ENCODE results near the gene OR2A12. TPM values are rescaled to one million over a fixed set of nuclear protein-coding genes. Genes with fewer than 3 reads are reported as not detected.

The OR2A12 gene, protein sequence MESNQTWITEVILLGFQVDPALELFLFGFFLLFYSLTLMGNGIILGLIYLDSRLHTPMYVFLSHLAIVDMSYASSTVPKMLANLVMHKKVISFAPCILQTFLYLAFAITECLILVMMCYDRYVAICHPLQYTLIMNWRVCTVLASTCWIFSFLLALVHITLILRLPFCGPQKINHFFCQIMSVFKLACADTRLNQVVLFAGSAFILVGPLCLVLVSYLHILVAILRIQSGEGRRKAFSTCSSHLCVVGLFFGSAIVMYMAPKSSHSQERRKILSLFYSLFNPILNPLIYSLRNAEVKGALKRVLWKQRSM
- total RNA-seq: not detected

DNA sequence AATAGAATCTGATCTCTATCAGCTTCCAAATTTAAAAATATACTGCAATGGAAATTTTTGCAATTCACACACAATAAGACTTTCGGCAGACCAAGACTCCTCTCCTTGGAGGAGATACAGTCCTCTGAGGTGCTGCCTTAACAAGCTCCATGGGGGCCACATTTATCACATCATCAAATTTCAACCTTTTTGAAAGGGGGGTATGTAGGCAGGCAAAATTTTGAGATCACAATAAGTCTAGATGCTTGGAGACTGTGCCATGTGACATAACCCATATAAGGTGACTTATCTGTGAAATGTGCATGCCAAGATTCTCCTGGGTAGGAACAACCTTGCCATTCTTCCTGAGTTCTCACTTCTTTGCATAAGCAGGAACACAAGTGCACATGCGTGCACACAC is at the start of gene OR2A12:
TSS of gene OR2A12 (plus strand) at position 301 of the 400 bp plus-strand sequence. CDS start 8,830 bp downstream, outside the sequence.
- DNase-seq (ENCODE audit: extremely low spot score in 2 of 2): no peak
- intact Hi-C loops (cut with DNase I): no loop called here

DNA sequence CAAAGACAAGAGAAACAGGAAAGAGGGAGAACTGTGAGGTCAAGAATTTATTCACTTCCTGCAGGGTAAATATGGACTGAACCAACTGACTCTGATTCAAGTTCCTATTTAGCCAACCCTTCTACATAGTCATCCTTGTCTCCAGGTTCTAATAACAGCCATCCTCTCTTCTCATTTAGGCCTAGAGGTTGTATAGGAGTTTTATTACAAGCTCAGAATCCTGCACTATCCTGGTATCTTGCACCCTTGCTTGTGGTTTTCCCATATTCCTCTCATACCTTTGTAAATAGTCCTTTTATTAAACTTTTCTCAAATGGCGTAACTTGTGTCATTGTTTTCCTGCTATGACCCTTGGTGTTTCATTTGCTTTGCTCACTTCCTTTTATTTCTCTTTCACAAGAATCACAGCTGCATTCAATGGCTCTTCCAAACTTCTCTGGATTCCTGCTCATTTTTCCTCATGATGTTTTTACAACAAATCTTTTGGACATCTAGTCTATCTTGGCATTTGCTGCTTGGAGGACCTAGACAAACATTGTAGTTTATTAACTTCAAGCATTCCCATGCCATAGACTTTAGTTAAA is 49.7 kb upstream of the OR2A12 start:
- no peak overlapping the region for H3K27ac ChIP-seq
- H3K4me1 ChIP-seq: no peaks in the 10 kb centered on the region
- no peaks in the 10 kb centered on the region for H3K36me3 ChIP-seq
- DNase-seq (ENCODE audit: extremely low spot score in 2 of 2): no peak
- no peaks in the 10 kb centered on the region for H3K27me3 ChIP-seq
- H3K4me3 ChIP-seq: no peak overlapping the region
- intact Hi-C loops (cut with DNase I): no loop called here
- H3K9me3 ChIP-seq: no peaks in the 10 kb centered on the region
- TF ChIP-seq POLR2AphosphoS5 (IDR thresholded peaks at IDR 0.05; ENCODE audit: insufficient read depth in 1 of 2, low read depth in 1 of 2) (no peak), POLR2A (IDR thresholded peaks at IDR 0.05) (no peak)
- TF ChIP-seq, protein P1, sequence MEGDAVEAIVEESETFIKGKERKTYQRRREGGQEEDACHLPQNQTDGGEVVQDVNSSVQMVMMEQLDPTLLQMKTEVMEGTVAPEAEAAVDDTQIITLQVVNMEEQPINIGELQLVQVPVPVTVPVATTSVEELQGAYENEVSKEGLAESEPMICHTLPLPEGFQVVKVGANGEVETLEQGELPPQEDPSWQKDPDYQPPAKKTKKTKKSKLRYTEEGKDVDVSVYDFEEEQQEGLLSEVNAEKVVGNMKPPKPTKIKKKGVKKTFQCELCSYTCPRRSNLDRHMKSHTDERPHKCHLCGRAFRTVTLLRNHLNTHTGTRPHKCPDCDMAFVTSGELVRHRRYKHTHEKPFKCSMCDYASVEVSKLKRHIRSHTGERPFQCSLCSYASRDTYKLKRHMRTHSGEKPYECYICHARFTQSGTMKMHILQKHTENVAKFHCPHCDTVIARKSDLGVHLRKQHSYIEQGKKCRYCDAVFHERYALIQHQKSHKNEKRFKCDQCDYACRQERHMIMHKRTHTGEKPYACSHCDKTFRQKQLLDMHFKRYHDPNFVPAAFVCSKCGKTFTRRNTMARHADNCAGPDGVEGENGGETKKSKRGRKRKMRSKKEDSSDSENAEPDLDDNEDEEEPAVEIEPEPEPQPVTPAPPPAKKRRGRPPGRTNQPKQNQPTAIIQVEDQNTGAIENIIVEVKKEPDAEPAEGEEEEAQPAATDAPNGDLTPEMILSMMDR (IDR thresholded peaks at IDR 0.05): no peak

More for the DNA sequence above, at the start of gene OR2A12:
- H3K36me3 ChIP-seq: no peaks in the 10 kb centered on the region
- H3K27ac ChIP-seq: no peak within 1 kb of the TSS
- no peak within 1 kb of the TSS for H3K4me3 ChIP-seq
- H3K9me3 ChIP-seq: no peaks in the 10 kb centered on the region
- no peaks in the 10 kb centered on the region for H3K27me3 ChIP-seq
- TF ChIP-seq POLR2AphosphoS5 (IDR thresholded peaks at IDR 0.05; ENCODE audit: insufficient read depth in 1 of 2, low read depth in 1 of 2): no peak
- H3K4me1 ChIP-seq: no peaks in the 10 kb centered on the region

DNA sequence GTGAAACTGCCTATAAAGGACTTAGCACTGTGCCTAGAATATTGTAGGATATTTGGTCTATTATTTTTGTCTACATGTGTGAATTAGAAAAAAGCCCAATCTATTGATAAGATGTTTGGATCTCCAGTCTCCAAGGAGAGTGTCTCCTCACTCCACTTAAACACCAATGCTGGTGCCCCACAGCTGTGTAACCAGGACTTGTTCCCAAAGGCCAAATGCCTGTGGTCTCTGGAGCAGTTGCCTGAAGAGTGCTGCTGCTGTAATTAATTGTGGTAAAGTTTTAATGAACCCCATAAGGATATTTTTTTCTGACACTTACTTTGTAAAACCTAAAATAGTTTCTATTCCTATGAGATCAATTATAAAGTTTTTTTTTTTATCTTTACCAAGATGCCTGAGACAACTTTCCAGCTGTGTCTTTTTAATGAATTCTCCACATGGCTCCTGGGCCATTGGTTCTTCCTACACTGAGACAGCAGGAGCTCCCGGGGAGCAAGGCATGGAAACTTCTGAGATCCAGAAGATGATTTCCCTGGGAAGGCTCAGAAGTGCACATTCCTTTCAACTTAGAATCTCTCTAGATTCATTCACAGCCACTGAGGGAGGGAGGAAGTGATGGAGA is 48.6 kb upstream of the OR2A12 start:
- intact Hi-C loops (cut with DNase I): no loop called here
- TF ChIP-seq, protein P1 (IDR thresholded peaks at IDR 0.05): no peak
- TF ChIP-seq POLR2AphosphoS5 (IDR thresholded peaks at IDR 0.05; ENCODE audit: insufficient read depth in 1 of 2, low read depth in 1 of 2) (no peak), POLR2A (IDR thresholded peaks at IDR 0.05) (no peak)
- Histone ChIP-seq H3K36me3 (no peaks in the 10 kb centered on the region), H3K27me3 (no peaks in the 10 kb centered on the region), H3K4me1 (no peaks in the 10 kb centered on the region), H3K27ac (no peak overlapping the region), H3K4me3 (no peak overlapping the region), H3K9me3 (no peaks in the 10 kb centered on the region)
- no peak for DNase-seq (ENCODE audit: extremely low spot score in 2 of 2)

DNA sequence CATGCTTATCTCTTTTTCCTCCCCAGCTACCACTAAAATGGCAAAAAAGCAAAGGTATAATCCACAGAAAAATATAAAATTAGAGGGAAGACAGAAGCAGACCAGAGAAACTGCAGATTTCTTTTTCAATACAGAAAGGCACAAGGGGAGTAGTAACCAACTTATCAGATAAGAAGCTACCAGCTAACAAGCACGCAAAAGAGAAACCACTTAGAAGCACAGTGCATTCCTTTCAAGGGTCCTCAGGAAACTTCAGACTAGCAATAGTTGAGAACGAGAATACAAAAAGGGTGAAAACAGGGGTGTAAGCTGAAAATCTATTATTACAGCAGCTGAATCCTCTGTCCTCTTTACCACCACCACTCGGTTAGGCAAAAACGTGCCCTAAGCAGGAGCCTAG is 47.2 kb upstream of the OR2A12 start:
- Histone ChIP-seq H3K4me3 (no peak overlapping the region), H3K4me1 (no peaks in the 10 kb centered on the region), H3K36me3 (no peaks in the 10 kb centered on the region), H3K27ac (no peak overlapping the region), H3K27me3 (no peaks in the 10 kb centered on the region), H3K9me3 (no peaks in the 10 kb centered on the region)
- intact Hi-C loops (cut with DNase I): no loop called here
- no peak for DNase-seq (ENCODE audit: extremely low spot score in 2 of 2)
- TF ChIP-seq, protein P1 (IDR thresholded peaks at IDR 0.05): no peak
- TF ChIP-seq POLR2A (IDR thresholded peaks at IDR 0.05) (no peak), POLR2AphosphoS5 (IDR thresholded peaks at IDR 0.05; ENCODE audit: insufficient read depth in 1 of 2, low read depth in 1 of 2) (no peak)

DNA sequence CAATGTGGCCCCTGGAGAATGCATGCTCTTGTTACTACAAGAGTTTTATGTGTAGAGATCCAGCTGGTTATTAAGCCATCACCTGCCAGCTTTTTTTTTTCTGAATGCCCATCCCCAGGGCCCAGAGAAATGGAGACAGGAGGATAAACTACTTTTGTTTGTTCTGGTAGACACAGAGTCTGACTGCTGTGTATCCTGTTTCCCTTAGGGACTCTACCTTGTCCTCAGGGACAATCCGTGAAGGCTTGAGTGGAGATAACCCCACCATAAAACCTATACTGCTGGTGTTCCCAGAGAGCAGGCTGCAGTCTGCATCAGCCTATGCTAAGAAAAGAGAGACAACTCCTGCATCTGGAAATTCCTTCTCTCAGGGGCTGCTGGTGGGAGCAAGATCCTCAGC is 37.4 kb upstream of the OR2A12 start, which contains the start of gene OR2A5:
TSS of gene OR2A5 (plus strand) at position 301 of the 400 bp plus-strand sequence. CDS start 1,454 bp downstream, outside the sequence.
- H3K27ac ChIP-seq: no peak within 1 kb of the TSS
- TF ChIP-seq POLR2AphosphoS5 (IDR thresholded peaks at IDR 0.05; ENCODE audit: insufficient read depth in 1 of 2, low read depth in 1 of 2): no peak
- TF ChIP-seq POLR2A (IDR thresholded peaks at IDR 0.05): no peak
- TF ChIP-seq, protein P1 (IDR thresholded peaks at IDR 0.05): no peak
- no peak for DNase-seq (ENCODE audit: extremely low spot score in 2 of 2)
- H3K9me3 ChIP-seq: no peaks in the 10 kb centered on the region
- no peak within 1 kb of the TSS for H3K4me3 ChIP-seq
- H3K4me1 ChIP-seq: no peaks in the 10 kb centered on the region
- intact Hi-C loops (cut with DNase I): no loop called here
- H3K27me3 ChIP-seq: no peaks in the 10 kb centered on the region
- no peaks in the 10 kb centered on the region for H3K36me3 ChIP-seq
